Body of pancreas (tissue), 4 donors: Measurements from ENCODE around the gene TBX2.

Experiments used
- CTCF ChIP-seq, 7 experiments: fragments of 450-650 bp in 4 of 7; fragments of 200-600 bp in 3 of 7; sonication (generic) in 3 of 7; IDR thresholded peaks; one replicate each; pipeline ENCODE4 v1.5.1; 2016 to 2019; ENCODE audit warnings: antibody characterized with exemption in 7 of 7
- POLR2A ChIP-seq, 3 donors: fragments of 450-650 bp; IDR thresholded peaks; one replicate each; pipeline ENCODE4 v1.6.1; 2016; ENCODE audit warnings: antibody characterized with exemption in 3 of 3, mild to moderate bottlenecking in 2 of 3

- TF ChIP-seq CTCF (IDR thresholded peaks at IDR 0.05) (no peak), POLR2A (IDR thresholded peaks at IDR 0.05) (no peak)
Measured at GRCh38 chr17:61416211-61416539, 16.5 kb downstream of the TBX2 start.
